DND-41 (cell line): Measurements from ENCODE around the gene NPHP4.

Source experiments
- ATAC-seq: fragments of 200-7000 bp; cut with Tn5 transposase; 3 replicates; pipeline ENCODE4 v1.9.1; 2021; ENCODE audit warnings: low read depth; ENCODE audit not compliant: insufficient read depth
- DNase-seq: peaks from one replicate; pipeline ENCODE4 v3.0.0-alpha.2; 2020
- H2AFZ ChIP-seq: 2 replicates; pipeline ENCODE4 v1.6.0; 2012; ENCODE audit warnings: low read depth, low read length
- H3K27ac ChIP-seq: 2 replicates; pipeline ENCODE4 v1.5.1; 2012; ENCODE audit warnings: low read length, inconsistent platforms
- H3K27me3 ChIP-seq: fragments of 200-600 bp; sonication (generic); 2 replicates; pipeline ENCODE4 v1.6.0; 2012; ENCODE audit warnings: low read length, mild to moderate bottlenecking, inconsistent platforms; ENCODE audit not compliant: insufficient read depth, poor library complexity
- H3K36me3 ChIP-seq: 2 replicates; pipeline ENCODE4 v1.5.1; 2012; ENCODE audit warnings: low read length, inconsistent platforms; ENCODE audit not compliant: insufficient read depth
- H3K4me1 ChIP-seq: 2 replicates; pipeline ENCODE4 v1.5.1; 2012; ENCODE audit warnings: mild to moderate bottlenecking, low read length; ENCODE audit not compliant: insufficient read depth
- H3K4me2 ChIP-seq: 2 replicates; pipeline ENCODE4 v1.6.0; 2012; ENCODE audit warnings: mild to moderate bottlenecking, moderate library complexity, low read length, inconsistent platforms; ENCODE audit not compliant: insufficient read depth
- H3K4me3 ChIP-seq, 2 experiments: fragments of 200-600 bp in 1 of 2; shearing (Covaris generic) in 1 of 2; 2 replicates each; pipeline ENCODE4 v1.5.1; 2012 to 2016; ENCODE audit warnings: inconsistent platforms in 2 of 2, low read length in 2 of 2, mild to moderate bottlenecking in 2 of 2, low read depth in 1 of 2, moderate library complexity in 1 of 2
- H3K79me2 ChIP-seq: 2 replicates; pipeline ENCODE4 v1.6.0; 2012; ENCODE audit warnings: low read length, inconsistent platforms; ENCODE audit not compliant: insufficient read depth
- H3K9ac ChIP-seq: 2 replicates; pipeline ENCODE4 v1.6.0; 2012; ENCODE audit warnings: low read depth, mild to moderate bottlenecking, inconsistent platforms, low read length, moderate library complexity
- H3K9me3 ChIP-seq: 2 replicates; pipeline ENCODE4 v1.5.1; 2012; ENCODE audit warnings: low read length, moderate library complexity, mild to moderate bottlenecking, inconsistent platforms; ENCODE audit not compliant: insufficient read depth, severe bottlenecking
- H4K20me1 ChIP-seq: 2 replicates; pipeline ENCODE4 v1.6.0; 2012; ENCODE audit warnings: low read length; ENCODE audit not compliant: insufficient read depth
- EZH2 ChIP-seq: IDR thresholded peaks from 3 replicates; pipeline ENCODE4 v1.6.1; 2012; ENCODE audit warnings: borderline replicate concordance, low read depth, mild to moderate bottlenecking, moderate library complexity, low read length, inconsistent platforms; ENCODE audit not compliant: severe bottlenecking
- TF ChIP-seq, protein P1 (sequence below): IDR thresholded peaks from 2 replicates; pipeline ENCODE4 v1.5.1; 2012; ENCODE audit warnings: borderline replicate concordance, low read length, moderate library complexity, mild to moderate bottlenecking; ENCODE audit not compliant: poor library complexity, severe bottlenecking; ENCODE audit errors: extremely low read depth

Gene NPHP4

DNA sequence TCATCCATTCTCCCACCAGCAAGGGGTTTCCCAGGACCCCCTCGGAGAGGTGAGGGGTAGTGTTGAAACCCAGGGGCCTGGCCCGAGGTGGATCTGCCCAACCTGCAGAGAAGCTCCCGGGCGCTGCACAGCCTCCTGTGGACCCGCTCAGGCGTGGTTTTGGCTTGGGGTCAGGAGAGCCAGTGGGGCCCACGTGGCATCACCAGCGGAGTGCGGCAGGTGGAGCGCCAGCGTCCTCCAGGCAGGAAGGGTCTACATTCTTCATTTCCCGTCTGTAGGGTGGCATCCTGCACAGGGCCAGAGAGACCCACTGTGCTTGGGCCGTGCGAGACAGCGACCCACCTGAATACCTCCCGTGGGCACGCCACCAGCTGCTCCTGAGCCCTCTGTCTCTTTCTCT lies 135.2 kb downstream of the NPHP4 start:
- Histone ChIP-seq H3K4me3 (no peak overlapping the region), H2AFZ (no peak overlapping the region), H3K27me3 (no peaks in the 10 kb centered on the region), H3K4me2 (no peak overlapping the region), H3K79me2 (no peaks in the 10 kb centered on the region), H3K27ac (no peak overlapping the region), H3K9ac (no peak overlapping the region), H3K9me3 (no peaks in the 10 kb centered on the region), H3K4me1 (no peaks in the 10 kb centered on the region), H4K20me1 (peaks cover 13% of the 10 kb centered on the region), H3K36me3 (peaks cover 12% of the 10 kb centered on the region)
- TF ChIP-seq, protein P1, sequence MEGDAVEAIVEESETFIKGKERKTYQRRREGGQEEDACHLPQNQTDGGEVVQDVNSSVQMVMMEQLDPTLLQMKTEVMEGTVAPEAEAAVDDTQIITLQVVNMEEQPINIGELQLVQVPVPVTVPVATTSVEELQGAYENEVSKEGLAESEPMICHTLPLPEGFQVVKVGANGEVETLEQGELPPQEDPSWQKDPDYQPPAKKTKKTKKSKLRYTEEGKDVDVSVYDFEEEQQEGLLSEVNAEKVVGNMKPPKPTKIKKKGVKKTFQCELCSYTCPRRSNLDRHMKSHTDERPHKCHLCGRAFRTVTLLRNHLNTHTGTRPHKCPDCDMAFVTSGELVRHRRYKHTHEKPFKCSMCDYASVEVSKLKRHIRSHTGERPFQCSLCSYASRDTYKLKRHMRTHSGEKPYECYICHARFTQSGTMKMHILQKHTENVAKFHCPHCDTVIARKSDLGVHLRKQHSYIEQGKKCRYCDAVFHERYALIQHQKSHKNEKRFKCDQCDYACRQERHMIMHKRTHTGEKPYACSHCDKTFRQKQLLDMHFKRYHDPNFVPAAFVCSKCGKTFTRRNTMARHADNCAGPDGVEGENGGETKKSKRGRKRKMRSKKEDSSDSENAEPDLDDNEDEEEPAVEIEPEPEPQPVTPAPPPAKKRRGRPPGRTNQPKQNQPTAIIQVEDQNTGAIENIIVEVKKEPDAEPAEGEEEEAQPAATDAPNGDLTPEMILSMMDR = no peak
- TF ChIP-seq EZH2 = no peak
- no peak for ATAC-seq
- DNase-seq = no peak

DNA sequence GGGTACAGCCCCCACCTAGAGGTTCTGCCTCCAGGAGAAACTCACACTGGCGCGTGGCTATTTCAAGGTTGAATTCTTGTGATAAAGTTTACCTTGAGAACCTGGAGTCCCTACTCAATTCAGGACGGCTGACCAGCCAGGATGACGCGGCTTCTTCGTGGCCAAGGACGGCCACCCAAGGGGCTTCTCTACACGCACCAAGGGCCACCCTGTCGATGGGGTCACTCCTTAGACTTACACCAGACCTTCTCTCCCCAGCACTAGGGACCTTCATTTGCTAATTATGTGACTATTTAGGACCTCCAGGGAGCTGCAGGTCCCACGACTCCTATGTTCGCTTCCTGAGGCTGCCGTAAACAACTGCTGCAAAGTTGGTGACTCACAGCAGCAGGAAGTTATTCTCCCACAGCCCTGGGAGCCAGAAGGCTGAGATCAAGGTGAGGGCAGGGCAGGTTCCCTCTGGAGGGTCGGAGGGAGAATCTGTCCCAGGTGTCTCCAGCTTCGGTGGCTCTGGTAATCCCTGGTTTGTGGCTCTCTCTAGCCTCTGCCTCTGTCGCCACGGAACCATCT lies 135.9 kb downstream of the NPHP4 start:
- no peaks in the 10 kb centered on the region for H3K4me1 ChIP-seq
- H3K4me3 ChIP-seq = no peak overlapping the region
- H4K20me1 ChIP-seq = peaks cover 13% of the 10 kb centered on the region
- no peak overlapping the region for H3K27ac ChIP-seq
- no peaks in the 10 kb centered on the region for H3K27me3 ChIP-seq
- H2AFZ ChIP-seq = no peak overlapping the region
- H3K9me3 ChIP-seq = no peaks in the 10 kb centered on the region
- no peaks in the 10 kb centered on the region for H3K79me2 ChIP-seq
- TF ChIP-seq, protein P1 = no peak
- no peak for TF ChIP-seq EZH2
- no peak; the same call in 2 of the 3 replicates for ATAC-seq
- no peak for DNase-seq
- H3K4me2 ChIP-seq = no peak overlapping the region
- no peak overlapping the region for H3K9ac ChIP-seq
- peaks cover 6% of the 10 kb centered on the region; the same call in 1 of the 2 replicates for H3K36me3 ChIP-seq

DNA sequence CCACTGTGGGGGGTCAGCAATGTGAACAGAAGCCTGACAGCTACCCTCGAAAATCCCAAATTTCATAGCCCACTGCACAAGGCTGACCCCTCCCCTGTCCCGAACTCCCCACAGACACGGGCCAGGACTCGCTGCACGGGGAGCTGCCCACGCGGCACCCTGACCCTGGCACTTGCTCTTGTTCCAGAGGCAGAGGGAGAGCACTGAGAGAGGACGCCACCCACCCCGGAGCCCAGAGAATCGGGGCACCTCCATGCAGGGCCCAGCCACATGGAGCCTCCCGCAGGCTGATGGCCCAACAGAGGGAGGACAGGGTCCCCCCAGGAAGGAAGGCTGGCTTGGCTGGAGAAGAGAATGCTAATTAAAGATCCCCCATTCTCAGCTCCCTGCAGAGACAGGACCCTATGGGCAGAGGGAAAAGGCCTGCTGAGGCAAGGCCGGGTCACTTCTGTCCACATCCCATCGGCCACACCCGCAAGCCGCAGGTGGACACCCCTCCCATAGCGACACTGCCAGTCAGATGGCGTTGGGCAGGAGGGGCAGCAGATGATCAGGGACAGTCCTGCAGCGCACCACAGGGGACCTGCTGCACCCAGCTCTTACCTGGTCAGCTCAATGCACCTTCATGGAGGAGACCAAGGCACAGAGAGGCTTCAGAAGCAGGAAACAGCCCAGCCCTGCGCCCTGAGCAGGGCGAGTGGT lies 136.9 kb downstream of the NPHP4 start:
- no peak overlapping the region for H3K9ac ChIP-seq
- DNase-seq = no peak
- H2AFZ ChIP-seq = no peak overlapping the region
- no peaks in the 10 kb centered on the region for H3K79me2 ChIP-seq
- no peaks in the 10 kb centered on the region for H3K27me3 ChIP-seq
- no peak for ATAC-seq
- no peak overlapping the region for H3K4me3 ChIP-seq
- H3K36me3 ChIP-seq = peaks cover under 1% of the 10 kb centered on the region; the same call in 1 of the 2 replicates
- H3K9me3 ChIP-seq = no peaks in the 10 kb centered on the region
- no peak overlapping the region for H3K4me2 ChIP-seq
- no peak overlapping the region for H3K27ac ChIP-seq
- no peaks in the 10 kb centered on the region for H3K4me1 ChIP-seq
- TF ChIP-seq, protein P1 = no peak
- no peak for TF ChIP-seq EZH2
- H4K20me1 ChIP-seq = peaks cover 13% of the 10 kb centered on the region
